ENCODE results near the gene GLT8D2. TPM values are rescaled to one million over a fixed set of nuclear protein-coding genes. Genes with fewer than 3 reads are reported as not detected.

GLT8D2 gene
- total and polyA plus RNA-seq, 2 of the 13 experiments (the other 11 are each of a cell fraction or from before 2014, with no cell fraction given): not detected

DNA sequence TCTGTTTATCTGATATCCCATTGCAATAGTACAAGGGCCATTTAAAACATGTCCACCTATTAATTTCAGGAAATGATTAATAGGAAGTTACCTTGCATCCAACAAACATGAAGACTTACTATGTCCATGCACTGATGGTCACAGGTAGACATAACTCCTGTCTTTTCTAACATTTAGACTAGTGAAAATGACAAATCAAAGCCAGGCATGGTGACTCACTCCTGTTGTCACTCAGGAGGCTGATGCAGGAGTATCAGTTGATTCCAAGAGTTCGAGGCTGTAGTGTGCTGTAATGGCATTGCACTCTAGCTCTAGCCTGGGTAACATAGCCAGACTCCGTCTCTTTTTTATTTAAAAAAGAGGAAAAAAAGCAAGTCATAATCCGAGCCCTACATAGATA, 105.0 kb downstream of the GLT8D2 start (continued):
- TF ChIP-seq, protein P1, sequence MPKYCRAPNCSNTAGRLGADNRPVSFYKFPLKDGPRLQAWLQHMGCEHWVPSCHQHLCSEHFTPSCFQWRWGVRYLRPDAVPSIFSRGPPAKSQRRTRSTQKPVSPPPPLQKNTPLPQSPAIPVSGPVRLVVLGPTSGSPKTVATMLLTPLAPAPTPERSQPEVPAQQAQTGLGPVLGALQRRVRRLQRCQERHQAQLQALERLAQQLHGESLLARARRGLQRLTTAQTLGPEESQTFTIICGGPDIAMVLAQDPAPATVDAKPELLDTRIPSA (CRISPR knock-in tag; IDR thresholded peaks at IDR 0.05; ENCODE audit: borderline replicate concordance): no peak
- TF ChIP-seq, protein P2, sequence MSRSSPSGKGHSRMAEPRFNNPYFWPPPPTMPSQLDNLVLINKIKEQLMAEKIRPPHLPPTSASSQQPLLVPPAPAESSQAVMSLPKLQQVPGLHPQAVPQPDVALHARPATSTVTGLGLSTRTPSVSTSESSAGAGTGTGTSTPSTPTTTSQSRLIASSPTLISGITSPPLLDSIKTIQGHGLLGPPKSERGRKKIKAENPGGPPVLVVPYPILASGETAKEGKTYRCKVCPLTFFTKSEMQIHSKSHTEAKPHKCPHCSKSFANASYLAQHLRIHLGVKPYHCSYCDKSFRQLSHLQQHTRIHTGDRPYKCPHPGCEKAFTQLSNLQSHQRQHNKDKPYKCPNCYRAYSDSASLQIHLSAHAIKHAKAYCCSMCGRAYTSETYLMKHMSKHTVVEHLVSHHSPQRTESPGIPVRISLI (CRISPR knock-in tag; IDR thresholded peaks at IDR 0.05; ENCODE audit: borderline replicate concordance): no peak
- TF ChIP-seq SMAD1 (CRISPR knock-in tag; IDR thresholded peaks at IDR 0.05; ENCODE audit: borderline replicate concordance, low read depth): no peak
- TF ChIP-seq ZNF382 (CRISPR knock-in tag; IDR thresholded peaks at IDR 0.05; ENCODE audit: borderline replicate concordance): no peak
- no peak for TF ChIP-seq HHEX (CRISPR knock-in tag; IDR thresholded peaks at IDR 0.05)
- TF ChIP-seq ZFP1 (CRISPR knock-in tag; IDR thresholded peaks at IDR 0.05): no peak

Other genes starting within 250 kb of the GLT8D2 start
- 6.6 and 7.4 TPM in 2 replicates for gene NT5DC3, start 209.0 kb downstream of the GLT8D2 start, total RNA-seq (2016; rRNA removed; fragmentation: Illumina TruSeq; extraction: Trizol)
- 2.8 and 3.2 TPM in 2 replicates for gene NT5DC3, start 209.0 kb downstream of the GLT8D2 start, polyA plus RNA-seq (2011; rRNA removed)
- gene HSP90B1, start 119.8 kb downstream of the GLT8D2 start, total RNA-seq (2016; rRNA removed; fragmentation: Illumina TruSeq; extraction: Trizol): 496 and 954 TPM in 2 replicates
- gene HSP90B1, start 119.8 kb downstream of the GLT8D2 start, polyA plus RNA-seq (2011; rRNA removed): 621 and 800 TPM in 2 replicates
- 19.5 and 24.0 TPM in 2 replicates for gene TDG, start 84.3 kb downstream of the GLT8D2 start, total RNA-seq (2016; rRNA removed; fragmentation: Illumina TruSeq; extraction: Trizol)
- 12.7 and 14.2 TPM in 2 replicates for gene TDG, start 84.3 kb downstream of the GLT8D2 start, polyA plus RNA-seq (2011; rRNA removed)
- 4.9 and 5.6 TPM in 2 replicates for gene HCFC2, start 14.3 kb upstream of the GLT8D2 start, total RNA-seq (2016; rRNA removed; fragmentation: Illumina TruSeq; extraction: Trizol)
- gene HCFC2, start 14.3 kb upstream of the GLT8D2 start, polyA plus RNA-seq (2011; rRNA removed): 3.4 and 3.7 TPM in 2 replicates
- 36.6 and 48.7 TPM in 2 replicates for gene NFYB, start 88.0 kb upstream of the GLT8D2 start, total RNA-seq (2016; rRNA removed; fragmentation: Illumina TruSeq; extraction: Trizol)
- gene NFYB, start 88.0 kb upstream of the GLT8D2 start, polyA plus RNA-seq (2011; rRNA removed): 14.8 and 18.7 TPM in 2 replicates
- 190 and 310 TPM in 2 replicates for gene TXNRD1, start 165.6 kb upstream of the GLT8D2 start, total RNA-seq (2016; rRNA removed; fragmentation: Illumina TruSeq; extraction: Trizol)
- gene TXNRD1, start 165.6 kb upstream of the GLT8D2 start, polyA plus RNA-seq (2011; rRNA removed): 54.0 and 56.7 TPM in 2 replicates